Vagina (tissue), 2 donors: ENCODE measurements around the gene NFIB. TPM values are rescaled to one million over a fixed set of nuclear protein-coding genes. Genes with fewer than 3 reads are reported as not detected.
A peak's percentile ranks its signal among the peaks of the same experiment; 100 is the strongest.

ENCODE experiments used
- DNase-seq, 2 donors: peaks; one replicate each; pipeline ENCODE4 v3.0.0-alpha.2; 2017; ENCODE audit errors: extremely low spot score in 2 of 2
- H3K27ac ChIP-seq: fragments of 200-600 bp; sonication (generic); one replicate; pipeline ENCODE4 v1.5.1; 2019
- H3K27me3 ChIP-seq: fragments of 200-600 bp; sonication (generic); one replicate; pipeline ENCODE4 v1.5.1; 2019
- H3K36me3 ChIP-seq, 2 donors: fragments of 200-600 bp; sonication (generic); one replicate each; pipeline ENCODE4 v1.5.1; 2017 to 2019
- H3K4me1 ChIP-seq: fragments of 200-600 bp; sonication (generic); one replicate; pipeline ENCODE4 v1.5.1; 2019
- H3K4me3 ChIP-seq, 2 donors: fragments of 200-600 bp; sonication (generic); 1 replicate in 1 of 2; 2 replicates in 1 of 2; pipeline ENCODE4 v1.5.1; 2016 to 2019
- H3K9me3 ChIP-seq: fragments of 200-600 bp; sonication (generic); one replicate; pipeline ENCODE4 v1.5.1; 2019
- CTCF ChIP-seq, 3 experiments: fragments of 450-650 bp in 2 of 3; fragments of 200-600 bp in 1 of 3; sonication (generic) in 1 of 3; IDR thresholded peaks; one replicate each; pipeline ENCODE4 v1.5.1; 2017 to 2019; ENCODE audit warnings: antibody characterized with exemption in 3 of 3, mild to moderate bottlenecking in 2 of 3, moderate library complexity in 2 of 3
- POLR2A ChIP-seq, 2 donors: fragments of 450-650 bp; IDR thresholded peaks; one replicate each; pipeline ENCODE4 v1.6.1; 2017; ENCODE audit warnings: antibody characterized with exemption in 2 of 2, mild to moderate bottlenecking in 2 of 2, moderate library complexity in 2 of 2
- POLR2AphosphoS5 ChIP-seq, 2 donors: sonication (generic); formaldehyde crosslinking; IDR thresholded peaks; one replicate each; pipeline ENCODE4 v1.9.0; 2017; ENCODE audit warnings: antibody characterized with exemption in 2 of 2, mild to moderate bottlenecking in 2 of 2, low read depth in 1 of 2; ENCODE audit not compliant: insufficient read depth in 1 of 2
- intact Hi-C: fragments of 100-400 bp; cut with DNase I; formaldehyde crosslinking; loops from one replicate; pipeline ENCODE4 v1.15.1; 2023
- total RNA-seq: library from RNA; depleted of rRNA; stranded (reverse); fragments of >200 nt; gene quantifications from one replicate; pipeline ENCODE4 v1.2.3, GENCODE V29; 2016

The NFIB gene
- total RNA-seq, 1 donor from 2014 or later = 73.4 TPM

- no peaks in the 10 kb centered on the region for H3K36me3 ChIP-seq
- no peak for TF ChIP-seq POLR2A (IDR thresholded peaks at IDR 0.05)
- no peak for TF ChIP-seq POLR2AphosphoS5 (IDR thresholded peaks at IDR 0.05; ENCODE audit: insufficient read depth in 1 of 2, low read depth in 1 of 2)
- H3K27me3 ChIP-seq = no peaks in the 10 kb centered on the region
- peaks cover 38% of the 10 kb centered on the region for H3K4me1 ChIP-seq
- peak overlapping the region; percentile 12 to 86 for H3K4me3 ChIP-seq
- H3K27ac ChIP-seq = no peak overlapping the region
- DNase-seq = no peak
- intact Hi-C loops = no loop called here
- no peaks in the 10 kb centered on the region for H3K9me3 ChIP-seq
Observed at GRCh38 chr9:14309403-14309802, 4.5 kb downstream of the NFIB start.

- Histone ChIP-seq H3K27ac (no peak overlapping the region), H3K27me3 (no peaks in the 10 kb centered on the region), H3K4me1 (peaks cover 38% of the 10 kb centered on the region), H3K9me3 (no peaks in the 10 kb centered on the region), H3K36me3 (no peaks in the 10 kb centered on the region), H3K4me3 (peak overlapping the region in 1 of 2 donors; percentile 86)
- no peak for DNase-seq
- intact Hi-C loops = no loop called here
- no peak for TF ChIP-seq CTCF (IDR thresholded peaks at IDR 0.05)
- TF ChIP-seq POLR2A (IDR thresholded peaks at IDR 0.05) = no peak
- TF ChIP-seq POLR2AphosphoS5 (IDR thresholded peaks at IDR 0.05; ENCODE audit: insufficient read depth in 1 of 2, low read depth in 1 of 2) = no peak
Observed at GRCh38 chr9:14308853-14309145, 5.1 kb downstream of the NFIB start.

GRCh38 chr9:14307989-14308852, 5.7 kb downstream of the NFIB start:
- DNase-seq = no peak
- Histone ChIP-seq H3K36me3 (no peaks in the 10 kb centered on the region), H3K27me3 (no peaks in the 10 kb centered on the region), H3K9me3 (no peaks in the 10 kb centered on the region), H3K4me1 (peaks cover 40% of the 10 kb centered on the region), H3K27ac (no peak overlapping the region), H3K4me3 (no peak overlapping the region)
- TF ChIP-seq POLR2A (IDR thresholded peaks at IDR 0.05) (no peak), CTCF (IDR thresholded peaks at IDR 0.05) (no peak)
- intact Hi-C loops = no loop called here

DNA sequence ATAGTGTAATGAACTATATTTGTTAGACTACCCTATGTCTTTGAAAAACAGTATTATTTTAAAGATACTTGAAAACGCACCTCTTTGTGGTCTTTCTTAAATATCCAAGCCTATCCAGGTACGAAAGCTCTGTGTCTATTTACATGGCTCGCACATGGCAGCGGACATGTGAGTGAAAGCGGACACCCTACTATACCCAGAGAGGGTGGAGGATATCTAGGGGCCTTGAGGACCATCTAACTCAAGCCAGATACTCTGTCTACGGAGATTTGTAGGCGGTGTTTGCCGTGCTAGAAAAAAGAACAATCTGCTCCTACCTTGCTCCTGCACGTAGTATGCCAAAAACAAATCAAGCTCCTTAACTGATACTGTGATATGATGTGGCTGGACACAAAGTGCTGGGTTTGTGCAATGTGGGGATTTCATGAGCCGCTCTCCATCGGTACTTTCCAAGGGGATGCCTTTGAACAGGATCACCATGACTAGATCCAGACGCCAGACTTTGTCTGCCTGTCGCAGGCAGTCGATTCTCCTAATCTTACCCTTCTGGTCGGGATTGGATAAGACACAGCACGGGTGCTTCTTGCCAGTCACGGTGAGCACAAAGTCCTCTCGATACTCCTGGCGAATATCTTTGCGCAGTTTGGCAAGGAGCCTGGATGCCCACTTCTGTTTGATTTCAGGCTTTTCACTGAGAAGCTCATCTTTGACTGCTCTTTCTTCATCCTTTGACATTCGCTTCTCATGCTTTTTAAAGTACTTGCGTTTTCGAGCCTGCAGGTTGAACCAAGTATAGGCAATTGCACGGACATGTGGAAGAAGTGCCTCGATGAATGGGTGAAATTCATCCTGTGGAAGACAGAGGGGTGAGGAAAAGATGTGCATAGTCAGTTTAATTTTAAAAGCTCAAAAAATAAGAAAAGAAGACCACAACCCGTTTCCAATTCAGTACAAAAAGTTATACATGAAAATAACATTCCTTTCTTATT, 7.0 kb downstream of the NFIB start:
- no peak overlapping the region for H3K27ac ChIP-seq
- TF ChIP-seq POLR2A (IDR thresholded peaks at IDR 0.05) (no peak), CTCF (IDR thresholded peaks at IDR 0.05) (no peak), POLR2AphosphoS5 (IDR thresholded peaks at IDR 0.05; ENCODE audit: insufficient read depth in 1 of 2, low read depth in 1 of 2) (no peak)
- peaks cover 45% of the 10 kb centered on the region for H3K4me1 ChIP-seq
- intact Hi-C loops = no loop called here
- no peaks in the 10 kb centered on the region for H3K36me3 ChIP-seq
- H3K27me3 ChIP-seq = no peaks in the 10 kb centered on the region
- H3K4me3 ChIP-seq = no peak overlapping the region
- no peak for DNase-seq
- H3K9me3 ChIP-seq = no peaks in the 10 kb centered on the region

DNA sequence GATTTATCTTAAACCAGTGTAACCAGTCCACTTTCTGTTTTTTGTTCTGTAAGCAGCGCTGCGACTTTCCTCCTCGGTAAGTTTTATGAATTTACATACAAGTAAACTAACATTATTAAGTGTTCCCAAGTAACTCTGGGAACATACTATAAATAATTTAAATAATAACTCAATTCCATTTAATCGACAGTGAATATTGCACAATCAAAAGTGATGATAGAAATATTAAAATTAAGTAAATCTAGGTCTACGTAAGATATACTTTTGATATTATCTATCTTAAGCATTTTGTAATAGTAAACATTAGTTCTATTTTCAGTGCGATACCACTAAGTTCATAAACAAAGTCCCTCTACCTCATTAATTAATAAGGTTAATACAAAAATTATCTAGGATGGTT, 7.8 kb downstream of the NFIB start:
- Histone ChIP-seq H3K4me1 (peaks cover 45% of the 10 kb centered on the region), H3K36me3 (no peaks in the 10 kb centered on the region), H3K27ac (no peak overlapping the region), H3K4me3 (no peak overlapping the region), H3K27me3 (no peaks in the 10 kb centered on the region), H3K9me3 (no peaks in the 10 kb centered on the region)
- intact Hi-C loops = no loop called here
- no peak for DNase-seq
- TF ChIP-seq CTCF (IDR thresholded peaks at IDR 0.05) = no peak
- no peak for TF ChIP-seq POLR2AphosphoS5 (IDR thresholded peaks at IDR 0.05; ENCODE audit: insufficient read depth in 1 of 2, low read depth in 1 of 2)
- no peak for TF ChIP-seq POLR2A (IDR thresholded peaks at IDR 0.05)
